ENCODE data around the gene CEP43.

The CEP43 gene

GRCh38 chr6:166999145-166999883, at the start of gene CEP43:
TSS of gene CEP43 (plus strand) at chr6:166999397. CDS start at chr6:166999413, 16 bp downstream.
- peak; percentile 96 for DNase-seq

GRCh38 chr6:166949528-166950442, 49.4 kb upstream of the CEP43 start:
- DNase-seq, result no peak

DNA sequence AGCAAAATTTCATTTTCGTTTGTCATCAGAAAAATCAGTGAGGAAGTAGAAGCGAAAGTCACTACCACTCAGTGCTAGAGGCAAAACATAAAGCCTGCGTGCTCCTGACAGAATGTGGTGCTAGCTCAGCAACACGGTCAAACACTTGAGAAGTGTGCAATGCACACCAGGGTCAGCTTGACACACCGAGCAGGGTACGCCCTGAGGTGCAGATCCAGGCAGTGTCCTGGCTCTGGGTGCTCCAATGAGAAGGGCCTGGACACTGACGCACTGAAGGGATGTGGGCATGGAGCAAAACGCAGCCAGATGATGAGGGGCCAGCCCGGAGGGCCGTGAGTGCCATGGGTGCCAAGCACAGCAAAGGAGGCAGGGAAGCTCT, 48.8 kb upstream of the CEP43 start:
- peak; percentile 73 for DNase-seq

DNA sequence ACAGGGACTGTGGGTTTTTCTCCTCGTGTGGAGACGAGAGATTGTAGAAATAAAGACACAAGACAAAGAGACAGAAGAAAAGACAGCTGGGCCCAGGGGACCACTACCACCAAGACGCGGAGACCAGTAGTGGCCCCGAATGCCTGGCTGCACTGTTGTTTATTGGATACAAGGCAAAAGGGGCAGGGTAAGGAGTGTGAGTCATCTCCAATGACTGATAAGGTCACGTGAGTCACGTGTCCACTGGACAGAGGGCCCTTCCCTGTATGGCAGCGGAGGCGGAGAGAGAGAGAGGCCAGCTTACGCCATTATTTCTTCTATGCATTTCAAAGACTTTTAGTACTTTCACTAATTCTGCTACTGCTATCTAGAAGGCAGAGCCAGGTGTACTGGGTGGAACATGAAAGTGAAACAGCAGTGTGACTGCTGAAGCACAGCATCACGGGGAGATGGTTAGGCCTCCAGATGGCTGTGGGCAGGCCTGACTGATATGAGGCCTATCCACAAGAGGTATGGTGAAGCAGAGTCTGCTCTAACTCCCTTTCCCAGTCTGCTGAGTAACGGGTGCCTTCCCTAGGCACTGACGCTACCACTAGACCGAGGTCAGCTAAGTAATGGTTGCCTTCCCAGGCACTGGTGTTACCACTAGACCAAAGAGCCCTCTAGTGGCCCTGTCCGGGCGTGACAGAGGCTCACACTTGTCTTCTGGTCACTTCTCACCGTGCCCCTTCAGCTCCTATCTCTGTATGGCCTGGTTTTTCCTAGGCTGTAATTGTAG, 48.1 kb upstream of the CEP43 start:
- peak; percentile 88 for DNase-seq

DNA sequence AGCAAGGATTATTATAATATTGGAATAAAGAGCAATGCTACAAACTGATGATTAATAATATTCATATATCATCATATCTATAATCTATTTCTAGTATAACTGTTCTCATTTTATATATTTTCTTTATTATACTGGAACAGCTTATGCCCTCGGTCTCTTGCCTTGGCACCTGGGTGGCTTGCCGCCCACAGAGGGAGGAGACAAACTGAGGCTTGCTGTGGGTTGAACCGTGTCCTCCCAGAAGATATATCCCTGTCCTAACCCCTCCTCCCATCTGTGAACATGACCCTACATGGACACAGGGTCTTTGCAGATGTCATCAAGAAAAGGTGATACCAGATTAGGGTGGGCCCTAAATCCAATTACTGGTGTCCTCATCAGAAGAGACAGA, 47.5 kb upstream of the CEP43 start:
- DNase-seq, result no peak

DNA sequence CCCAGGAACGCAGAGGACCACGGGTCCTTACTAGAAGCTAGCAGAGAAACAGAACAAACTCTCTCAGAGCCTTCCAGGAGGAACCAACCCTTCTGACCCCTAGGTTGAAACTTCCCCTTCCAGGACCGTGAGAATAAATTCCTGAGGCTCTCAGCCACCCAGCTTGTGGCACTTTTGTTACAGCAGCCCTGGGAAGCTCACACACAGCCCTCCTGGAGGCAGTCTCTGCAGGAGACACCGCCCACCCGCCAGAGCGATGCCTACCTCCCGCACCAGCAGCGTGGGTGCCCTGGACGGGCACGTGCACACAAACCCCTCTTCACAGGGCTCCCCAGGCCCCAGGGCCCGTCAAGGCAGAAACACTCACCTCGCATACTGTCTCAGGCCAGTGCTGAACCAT, 47.1 kb upstream of the CEP43 start:
- no peak for DNase-seq

DNA sequence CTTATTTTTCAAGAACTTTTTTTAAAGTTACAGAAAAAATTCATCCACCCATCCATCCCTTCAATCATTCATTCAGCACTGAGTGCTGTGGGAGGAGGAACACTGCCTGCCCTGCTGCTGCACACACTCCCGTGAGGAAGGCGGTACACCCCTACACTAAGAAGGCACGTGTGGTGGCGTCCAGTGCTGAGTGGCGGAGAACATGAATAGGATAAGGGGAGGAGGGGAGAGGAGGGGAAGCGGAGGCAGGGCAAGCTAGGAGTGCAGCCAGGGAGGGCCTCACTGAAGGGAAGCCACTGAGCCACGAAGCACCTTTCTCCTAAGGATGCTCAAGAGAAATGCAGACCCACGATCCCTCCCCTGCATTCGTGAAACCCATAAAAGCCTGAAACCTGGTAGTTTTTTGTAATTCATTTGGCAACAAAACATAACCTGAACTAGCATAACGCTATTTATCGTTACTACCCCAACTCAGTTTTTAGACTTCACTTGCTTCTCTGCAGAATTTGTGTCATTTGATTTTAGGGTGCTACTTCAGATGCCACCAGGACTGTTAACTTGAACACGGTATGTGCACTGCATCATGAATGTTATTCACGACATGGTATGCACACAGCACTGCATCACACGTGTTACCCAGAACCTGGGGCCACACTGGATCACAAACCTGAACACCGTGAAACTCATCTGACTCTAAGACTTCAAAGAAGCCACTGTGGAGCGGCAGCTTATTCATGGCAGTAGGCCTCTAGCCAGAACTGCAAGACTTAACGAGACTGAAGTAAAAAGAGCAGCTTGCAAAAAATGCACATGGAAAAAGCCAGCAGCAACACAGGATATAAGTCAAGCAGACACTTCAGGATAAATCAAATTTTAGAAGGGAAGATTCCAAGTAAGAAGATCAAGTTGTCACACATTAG, 46.4 kb upstream of the CEP43 start:
- peak; percentile 66 for DNase-seq

DNA sequence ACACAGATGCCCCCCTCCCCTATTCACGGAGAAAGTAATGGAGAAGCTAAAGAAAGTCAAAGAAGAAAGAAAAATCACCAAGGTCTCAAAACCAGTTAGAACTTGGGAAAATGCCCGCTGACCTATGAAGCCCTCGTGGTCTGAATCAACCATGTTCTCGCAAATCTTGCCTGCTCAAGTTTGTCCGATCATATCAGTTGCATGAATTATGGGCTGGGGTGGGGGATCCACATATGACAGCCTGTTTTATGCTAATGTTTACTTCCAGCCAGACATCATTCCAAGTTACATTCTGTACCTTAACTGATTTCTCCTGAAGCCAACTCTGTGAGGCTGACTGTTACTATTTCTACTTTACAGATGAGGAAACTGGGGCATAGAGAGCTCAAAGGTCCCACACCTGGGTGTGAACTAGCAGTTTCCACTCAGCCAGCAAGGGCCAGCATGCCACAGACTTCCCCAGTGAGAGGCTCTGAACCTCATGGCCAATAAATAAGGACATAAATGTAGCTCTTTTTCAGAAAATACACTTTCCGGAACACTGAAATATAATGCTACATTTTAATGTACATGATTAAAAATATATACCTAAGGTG, 45.0 kb upstream of the CEP43 start:
- DNase-seq, result no peak

DNA sequence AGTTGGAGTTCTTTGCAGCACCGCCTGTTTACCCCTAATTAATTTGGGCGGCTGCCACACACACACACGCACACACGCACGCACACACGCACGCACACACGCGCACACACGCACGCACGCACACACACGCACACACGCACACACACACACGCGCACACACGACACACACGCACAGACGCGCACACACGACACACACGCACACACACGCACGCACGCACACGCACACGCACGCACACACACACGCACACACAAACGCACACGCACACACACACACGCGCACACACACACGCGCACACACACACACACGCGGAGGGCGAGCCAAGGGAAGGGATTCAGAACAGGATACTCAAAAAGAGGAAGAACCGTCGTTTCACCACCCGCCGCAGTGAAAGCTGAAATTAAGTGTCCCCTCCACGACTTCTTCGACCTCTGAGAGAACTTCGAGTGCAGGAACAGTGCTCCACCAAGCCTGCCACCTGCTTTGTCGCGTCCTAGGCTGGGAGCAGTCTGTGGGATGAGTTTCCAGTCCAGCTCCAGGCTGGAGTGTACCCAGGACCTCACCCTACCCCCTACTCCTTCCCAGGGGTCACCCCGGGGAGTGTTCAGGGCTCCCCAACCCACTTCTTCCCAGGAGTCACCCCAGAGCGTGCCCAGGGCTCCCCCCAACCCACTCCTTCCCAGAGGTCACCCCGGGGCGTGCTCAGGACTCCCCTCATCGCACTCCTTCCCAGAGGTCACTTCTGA, 43.9 kb upstream of the CEP43 start:
- DNase-seq, result peak; percentile 53

DNA sequence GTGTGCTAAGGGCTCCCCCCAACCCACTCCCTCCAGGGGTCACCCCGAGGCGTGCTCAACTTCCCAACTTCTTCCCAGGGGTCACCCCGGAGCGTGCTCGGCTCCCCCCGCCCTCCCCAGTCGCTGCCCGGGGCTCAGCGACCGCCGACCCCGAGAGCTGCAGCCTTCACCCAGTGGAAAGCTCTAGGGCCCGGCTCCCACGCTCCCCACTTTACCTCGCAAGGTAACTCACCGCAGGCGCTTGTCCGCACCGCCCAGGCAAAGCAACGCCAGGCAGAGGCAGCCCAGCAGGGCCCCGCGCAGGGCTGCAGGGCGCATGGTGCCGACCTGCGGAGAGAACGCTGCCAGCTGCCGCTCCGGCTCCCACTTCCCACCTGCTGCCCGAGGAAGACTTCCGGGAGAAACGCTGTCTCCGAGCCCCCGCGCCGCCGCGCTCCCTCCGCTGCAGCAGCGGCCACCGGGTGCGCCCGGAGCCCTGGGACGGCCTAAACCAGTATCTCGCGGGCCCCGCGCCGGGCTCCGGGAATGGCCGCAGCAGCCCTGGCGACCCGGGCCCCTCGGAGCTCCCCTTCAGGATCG, 43.2 kb upstream of the CEP43 start:
- DNase-seq, result peak; percentile 44

DNA sequence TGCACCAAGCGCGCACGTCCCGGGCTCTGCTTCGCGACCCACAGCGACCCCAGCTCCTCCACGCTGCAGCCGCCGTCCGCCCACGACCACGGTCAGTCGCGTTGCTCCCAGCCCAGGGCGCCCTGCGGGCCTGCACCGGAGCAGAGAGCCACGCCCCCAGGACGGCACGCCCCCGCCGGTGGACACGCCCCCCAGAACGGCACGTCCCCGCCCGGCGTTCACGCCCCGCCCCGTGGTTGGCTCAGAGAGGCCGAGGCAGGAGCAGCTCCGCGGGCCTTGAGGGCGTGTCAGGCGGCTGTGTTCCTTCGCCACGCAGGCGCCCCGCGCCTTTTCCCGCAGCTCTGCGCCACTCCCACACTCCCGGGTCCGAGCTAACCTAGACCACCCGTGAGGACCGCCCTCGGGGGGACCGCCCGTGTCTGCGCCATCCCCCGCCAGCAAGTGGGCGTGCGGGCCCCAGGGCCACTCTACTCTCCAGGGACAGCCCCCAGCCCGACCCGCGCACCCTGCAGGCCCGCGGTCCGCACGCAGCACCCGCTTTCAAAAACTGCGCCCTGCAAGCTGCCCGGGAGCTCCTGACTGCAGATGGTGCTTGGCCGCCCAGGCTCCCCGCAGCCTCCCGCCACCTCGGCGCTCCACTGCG, 42.6 kb upstream of the CEP43 start, which contains the start of gene RNASET2:
TSS of gene RNASET2 (minus strand) at position 107 of the 643 bp plus-strand sequence. CDS start 368 bp downstream, outside the sequence.
- DNase-seq, result peak; percentile 98

- peak; percentile 58 for DNase-seq
These were observed 42.0 kb upstream of the CEP43 start for GRCh38 chr6:166957087-166957804.

GRCh38 chr6:166957805-166958076, 41.5 kb upstream of the CEP43 start:
- DNase-seq, result no peak

DNA sequence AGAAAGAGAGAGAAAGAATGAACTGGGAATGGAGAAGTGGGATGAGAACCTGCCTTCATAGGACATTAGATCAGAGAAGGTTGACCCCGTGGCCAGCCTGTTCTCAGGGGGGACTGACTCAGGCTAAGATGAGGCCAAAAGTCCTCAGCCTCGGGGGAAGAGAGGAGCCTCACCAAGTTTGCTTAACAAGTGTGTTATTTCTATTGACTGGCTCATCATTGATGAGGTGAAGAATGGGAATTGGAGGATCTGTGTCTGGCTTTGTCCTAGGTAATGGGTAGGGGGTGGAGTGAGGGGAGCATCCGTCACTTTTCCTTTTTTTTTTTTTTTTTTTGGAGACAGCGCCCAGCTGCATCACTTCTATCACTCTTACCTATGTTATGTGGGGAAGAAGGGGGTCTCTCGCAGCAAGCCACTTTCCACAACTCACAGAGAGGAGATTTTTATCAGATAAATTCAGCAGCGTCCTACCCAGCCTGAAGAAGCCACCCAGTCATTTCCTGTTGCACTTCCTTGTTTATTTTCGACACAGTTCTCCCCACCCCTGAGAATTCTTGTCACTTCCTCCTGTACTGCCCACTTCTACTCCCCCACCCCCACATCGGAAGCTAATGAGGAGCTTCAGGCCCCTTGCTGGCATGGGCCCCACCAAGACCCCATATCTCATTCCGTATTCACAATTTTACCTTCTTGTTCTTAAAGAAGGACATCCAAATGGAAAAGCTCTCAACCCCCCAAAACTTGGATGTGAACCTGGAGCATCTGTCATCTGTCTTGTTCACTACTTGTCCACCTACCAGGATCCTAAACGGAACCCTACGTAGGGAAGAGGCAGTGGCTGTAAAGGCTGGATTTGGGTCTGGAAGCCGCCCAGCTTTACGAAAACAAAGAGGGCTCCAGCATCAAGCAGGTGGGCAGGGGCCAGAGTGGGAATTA, 40.0 kb upstream of the CEP43 start:
- peak; percentile 60 for DNase-seq

DNA sequence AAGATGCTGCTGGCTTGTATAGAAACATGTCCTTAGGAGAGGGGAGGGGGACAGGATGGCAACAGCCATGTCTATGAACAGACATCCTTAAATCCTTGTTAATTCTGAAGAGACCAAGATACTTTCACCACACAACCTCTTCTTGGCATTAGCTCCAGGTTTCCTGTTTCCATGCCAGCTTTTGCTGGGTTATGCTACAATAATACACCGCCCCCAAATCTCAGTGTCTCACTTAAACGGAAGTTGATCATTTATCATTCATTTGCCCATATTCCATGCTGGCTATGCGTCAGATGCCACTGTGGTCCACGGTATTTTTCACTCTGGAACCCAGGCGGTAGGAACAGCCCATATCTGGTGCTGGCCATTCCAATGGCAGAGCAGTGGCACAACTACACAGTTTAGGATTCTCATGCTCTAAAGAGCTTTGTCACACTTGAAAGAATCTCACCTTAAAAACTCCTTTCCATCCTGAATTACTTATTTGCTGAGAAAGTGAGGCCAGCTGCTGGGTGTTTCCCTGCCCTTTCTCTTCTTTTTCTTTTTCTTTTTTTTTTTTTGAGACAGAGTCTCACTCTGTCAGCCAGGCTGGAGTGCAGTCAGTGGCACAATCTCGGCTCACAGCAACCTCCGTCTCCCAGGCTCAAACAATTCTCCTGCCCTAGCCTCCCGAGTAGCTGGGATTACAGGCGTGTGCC, 39.1 kb upstream of the CEP43 start:
- DNase-seq, result no peak

DNA sequence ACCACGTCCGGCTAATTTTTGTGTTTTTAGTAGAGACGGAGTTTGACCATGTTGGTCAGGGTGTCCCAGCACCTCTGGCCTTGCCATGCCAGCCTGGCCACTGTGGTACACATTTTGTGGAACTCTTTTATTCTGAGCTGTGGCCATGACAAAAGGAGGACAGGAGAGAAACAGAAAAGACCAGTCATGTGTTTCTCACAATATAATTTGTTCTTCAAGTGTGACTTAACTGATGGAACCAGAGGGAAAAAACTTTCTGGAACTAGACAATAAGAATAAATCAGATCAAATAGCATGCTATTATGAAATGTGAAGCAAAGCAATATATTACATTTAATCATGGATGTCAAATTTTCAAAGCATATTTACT, 38.6 kb upstream of the CEP43 start:
- no peak for DNase-seq

GRCh38 chr6:166966268-166966667, 32.9 kb upstream of the CEP43 start:
- no peak for DNase-seq
